H9 (cell line): ENCODE results near the gene ATG7. TPM values are rescaled to one million over a fixed set of nuclear protein-coding genes. Genes with fewer than 3 reads are reported as not detected.

Experiments
- DNase-seq: peaks from one replicate; pipeline ENCODE4 v3.0.0-alpha.2; 2017
- H2AFZ ChIP-seq: one replicate; pipeline ENCODE4 v1.6.1; 2013; ENCODE audit warnings: mild to moderate bottlenecking, low read length, control low read depth, moderate library complexity
- H2AK5ac ChIP-seq: 2 replicates; pipeline ENCODE4 v1.6.1; 2013; ENCODE audit warnings: low read length, control low read depth, mixed read lengths; ENCODE audit not compliant: insufficient read length
- H2BK120ac ChIP-seq: one replicate; pipeline ENCODE4 v1.6.1; 2013; ENCODE audit warnings: low read depth, mild to moderate bottlenecking, low read length, control low read depth, inconsistent platforms; ENCODE audit not compliant: poor library complexity, severe bottlenecking
- H2BK12ac ChIP-seq: 2 replicates; pipeline ENCODE4 v1.6.1; 2013; ENCODE audit warnings: low read length, control low read depth, mixed read lengths, low read depth; ENCODE audit not compliant: insufficient read length
- H2BK15ac ChIP-seq: 2 replicates; pipeline ENCODE4 v1.6.1; 2013; ENCODE audit warnings: low read depth, low read length, control low read depth
- H2BK20ac ChIP-seq: one replicate; pipeline ENCODE4 v1.6.1; 2013; ENCODE audit warnings: low read depth, mild to moderate bottlenecking, low read length, control low read depth, inconsistent platforms; ENCODE audit not compliant: poor library complexity, severe bottlenecking
- H2BK5ac ChIP-seq: 2 replicates; pipeline ENCODE4 v1.6.1; 2013; ENCODE audit warnings: low read length, control low read depth, mixed read lengths; ENCODE audit not compliant: insufficient read length
- H3K14ac ChIP-seq: 2 replicates; pipeline ENCODE4 v1.6.1; 2013; ENCODE audit warnings: low read length, control low read depth; ENCODE audit not compliant: insufficient read depth
- H3K18ac ChIP-seq: 2 replicates; pipeline ENCODE4 v1.6.1; 2013; ENCODE audit warnings: low read depth, mild to moderate bottlenecking, mixed read lengths, low read length, control low read depth; ENCODE audit not compliant: insufficient read length
- H3K23ac ChIP-seq: 2 replicates; pipeline ENCODE4 v1.6.1; 2013; ENCODE audit warnings: low read length, control low read depth, mixed read lengths, low read depth; ENCODE audit not compliant: insufficient read length
- H3K23me2 ChIP-seq: 2 replicates; pipeline ENCODE4 v1.6.1; 2013; ENCODE audit warnings: low read depth, mild to moderate bottlenecking, mixed read lengths, low read length, control low read depth; ENCODE audit not compliant: insufficient read length, poor library complexity, severe bottlenecking
- H3K27ac ChIP-seq: 2 replicates; pipeline ENCODE4 v1.5.1; 2013; ENCODE audit warnings: low read length, control low read depth, mixed read lengths, low read depth; ENCODE audit not compliant: insufficient read length
- H3K27me3 ChIP-seq: 2 replicates; pipeline ENCODE4 v1.6.1; 2013; ENCODE audit warnings: low read length, control low read depth, inconsistent platforms; ENCODE audit not compliant: insufficient read depth
- H3K4ac ChIP-seq: 2 replicates; pipeline ENCODE4 v1.6.1; 2013; ENCODE audit warnings: low read depth, mild to moderate bottlenecking, control low read depth, inconsistent platforms, low read length, moderate library complexity
- H3K4me1 ChIP-seq: 2 replicates; pipeline ENCODE4 v1.6.1; 2013; ENCODE audit warnings: low read length, control low read depth, inconsistent platforms; ENCODE audit not compliant: insufficient read depth
- H3K4me2 ChIP-seq: 2 replicates; pipeline ENCODE4 v1.6.1; 2013; ENCODE audit warnings: low read length, control low read depth, mixed read lengths; ENCODE audit not compliant: insufficient read length, insufficient read depth
- H3K56ac ChIP-seq: 2 replicates; pipeline ENCODE4 v1.6.1; 2013; ENCODE audit warnings: low read depth, mild to moderate bottlenecking, mixed read lengths, low read length, control low read depth; ENCODE audit not compliant: insufficient read length
- H3K79me1 ChIP-seq: 2 replicates; pipeline ENCODE4 v1.6.1; 2013; ENCODE audit warnings: low read depth, mild to moderate bottlenecking, moderate library complexity, low read length, control low read depth, inconsistent platforms; ENCODE audit not compliant: insufficient read depth, poor library complexity, severe bottlenecking
- H3K79me2 ChIP-seq: 2 replicates; pipeline ENCODE4 v1.6.1; 2013; ENCODE audit warnings: low read length, control low read depth, inconsistent platforms; ENCODE audit not compliant: insufficient read depth
- H3K9ac ChIP-seq: 2 replicates; pipeline ENCODE4 v1.6.1; 2013; ENCODE audit warnings: low read length, control low read depth, mixed read lengths; ENCODE audit not compliant: insufficient read length; ENCODE audit errors: extremely low read depth
- H3K9me3 ChIP-seq: one replicate; pipeline ENCODE4 v1.6.1; 2013; ENCODE audit warnings: low read depth, low read length, inconsistent platforms; ENCODE audit not compliant: control insufficient read depth
- H3T11ph ChIP-seq: one replicate; pipeline ENCODE4 v1.6.1; 2013; ENCODE audit warnings: mild to moderate bottlenecking, low read length, control low read depth, inconsistent platforms
- H4K20me1 ChIP-seq: one replicate; pipeline ENCODE4 v1.6.1; 2013; ENCODE audit not compliant: control insufficient read depth, insufficient read length, insufficient read depth
- H4K5ac ChIP-seq: 2 replicates; pipeline ENCODE4 v1.6.1; 2013; ENCODE audit warnings: low read depth, mild to moderate bottlenecking, mixed read lengths, low read length, control low read depth; ENCODE audit not compliant: insufficient read length
- H4K8ac ChIP-seq: replicated peaks from 2 replicates; pipeline ENCODE4 v1.6.1; 2013; ENCODE audit warnings: low read length, control low read depth, mixed read lengths, low read depth; ENCODE audit not compliant: insufficient read length
- H4K91ac ChIP-seq: 2 replicates; pipeline ENCODE4 v1.6.1; 2013; ENCODE audit warnings: low read depth, mild to moderate bottlenecking, moderate library complexity, mixed read lengths, low read length, control low read depth; ENCODE audit not compliant: insufficient read length
- H3K27ac Mint-ChIP-seq, 3 experiments: 2 replicates in 2 of 3; 3 replicates in 1 of 3; pipeline ENCODE4 v1.8.0; 2020 to 2021; ENCODE audit warnings: mixed read lengths in 3 of 3, mild to moderate bottlenecking in 1 of 3, moderate library complexity in 1 of 3
- H3K27me3 Mint-ChIP-seq: 2 replicates; pipeline ENCODE4 v1.8.0; 2021; ENCODE audit warnings: low read depth, mild to moderate bottlenecking, moderate library complexity, mixed read lengths
- H3K36me3 Mint-ChIP-seq, 3 experiments: 2 replicates in 2 of 3; 3 replicates in 1 of 3; pipeline ENCODE4 v1.8.0; 2020 to 2021; ENCODE audit warnings: low read depth in 3 of 3, mixed read lengths in 3 of 3; ENCODE audit not compliant: insufficient read depth in 1 of 3
- H3K4me1 Mint-ChIP-seq, 2 experiments: 2 replicates each; pipeline ENCODE4 v1.8.0; 2020; ENCODE audit warnings: mixed read lengths in 2 of 2
- H3K4me3 Mint-ChIP-seq, 2 experiments: 2 replicates in 1 of 2; 3 replicates in 1 of 2; pipeline ENCODE4 v1.8.0; 2020 to 2021; ENCODE audit warnings: mild to moderate bottlenecking in 2 of 2, mixed read lengths in 2 of 2, moderate library complexity in 1 of 2
- H3K9me3 Mint-ChIP-seq, 2 experiments: 2 replicates in 1 of 2; 3 replicates in 1 of 2; pipeline ENCODE4 v1.8.0; 2020; ENCODE audit warnings: mild to moderate bottlenecking in 2 of 2, mixed read lengths in 2 of 2, moderate library complexity in 1 of 2
- WGBS: extraction: QIAGEN DNeasy Blood & Tissue Kit; methylation state at CpG from one replicate; pipeline ENCODE4 v1.1.7; 2013; ENCODE audit warnings: missing lambda C conversion rate, low lambda C conversion rate, mixed read lengths; ENCODE audit not compliant: insufficient read length; ENCODE audit errors: extremely low coverage; 5-methylcytosine and 5-hydroxymethylcytosine counted together
- total RNA-seq: library from RNA; stranded (reverse); gene quantifications from 2 replicates; pipeline ENCODE4 v1.2.1, GENCODE V29; 2021
- TF ChIP-seq, protein P1 (sequence below): fragments of 200-600 bp; sonication (generic); conservative IDR thresholded peaks from 3 replicates; pipeline ENCODE4 v1.8.0; 2021; ENCODE audit warnings: antibody characterized with exemption, mild to moderate bottlenecking

Gene ATG7
- total RNA-seq, 1 experiment from 2014 or later, result 17.9 TPM

DNA sequence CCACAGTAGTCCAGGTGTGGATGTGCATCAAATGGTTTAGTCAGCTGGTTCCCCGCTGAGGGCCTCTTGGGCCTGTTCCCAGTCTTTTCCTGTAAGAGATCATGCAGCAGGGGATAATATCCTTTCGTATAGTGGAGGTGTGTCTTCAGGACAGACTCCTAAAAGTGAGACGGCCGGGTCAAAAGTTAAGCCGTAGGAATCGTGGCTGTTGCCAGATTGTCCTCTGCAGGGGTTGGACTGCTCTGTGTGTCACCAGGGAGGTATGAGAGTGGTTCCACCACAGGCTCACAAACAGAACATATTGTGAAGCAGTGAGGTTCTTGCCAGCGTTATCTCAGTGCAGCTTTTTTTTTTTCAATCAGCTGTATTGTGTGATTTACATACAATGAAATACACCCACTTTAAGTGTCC lies 276.5 kb downstream of the ATG7 start:
- H2BK120ac ChIP-seq, result no peak overlapping the region
- H3K14ac ChIP-seq, result no peak overlapping the region
- no peak overlapping the region for H2AK5ac ChIP-seq
- H3K56ac ChIP-seq, result no peak overlapping the region
- H3K27me3 ChIP-seq, result no peaks in the 10 kb centered on the region
- H3K9me3 Mint-ChIP-seq, result peaks cover 0 to 2% of the 10 kb centered on the region in 2 experiments; a peak in 3 of 5 replicates
- H3K4me1 Mint-ChIP-seq, result peaks cover 3 to 6% of the 10 kb centered on the region in 2 experiments; a peak in 3 of 4 replicates
- no peak overlapping the region for H3K23ac ChIP-seq
- no peak overlapping the region for H3K9ac ChIP-seq
- H4K5ac ChIP-seq, result no peak overlapping the region
- H2BK15ac ChIP-seq, result no peak overlapping the region
- H3K79me2 ChIP-seq, result no peaks in the 10 kb centered on the region
- H3K18ac ChIP-seq, result no peak overlapping the region
- peaks cover 2 to 24% (median 12%) of the 10 kb centered on the region in 3 experiments; a peak in 5 of 7 replicates for H3K36me3 Mint-ChIP-seq
- no peak overlapping the region for H2BK20ac ChIP-seq
- TF ChIP-seq, protein P1, sequence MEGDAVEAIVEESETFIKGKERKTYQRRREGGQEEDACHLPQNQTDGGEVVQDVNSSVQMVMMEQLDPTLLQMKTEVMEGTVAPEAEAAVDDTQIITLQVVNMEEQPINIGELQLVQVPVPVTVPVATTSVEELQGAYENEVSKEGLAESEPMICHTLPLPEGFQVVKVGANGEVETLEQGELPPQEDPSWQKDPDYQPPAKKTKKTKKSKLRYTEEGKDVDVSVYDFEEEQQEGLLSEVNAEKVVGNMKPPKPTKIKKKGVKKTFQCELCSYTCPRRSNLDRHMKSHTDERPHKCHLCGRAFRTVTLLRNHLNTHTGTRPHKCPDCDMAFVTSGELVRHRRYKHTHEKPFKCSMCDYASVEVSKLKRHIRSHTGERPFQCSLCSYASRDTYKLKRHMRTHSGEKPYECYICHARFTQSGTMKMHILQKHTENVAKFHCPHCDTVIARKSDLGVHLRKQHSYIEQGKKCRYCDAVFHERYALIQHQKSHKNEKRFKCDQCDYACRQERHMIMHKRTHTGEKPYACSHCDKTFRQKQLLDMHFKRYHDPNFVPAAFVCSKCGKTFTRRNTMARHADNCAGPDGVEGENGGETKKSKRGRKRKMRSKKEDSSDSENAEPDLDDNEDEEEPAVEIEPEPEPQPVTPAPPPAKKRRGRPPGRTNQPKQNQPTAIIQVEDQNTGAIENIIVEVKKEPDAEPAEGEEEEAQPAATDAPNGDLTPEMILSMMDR, result no peak
- H3K79me1 ChIP-seq, result no peaks in the 10 kb centered on the region
- DNase-seq, result no peak
- H2AFZ ChIP-seq, result no peak overlapping the region
- no peak overlapping the region for H2BK12ac ChIP-seq
- no peak overlapping the region for H3K27ac Mint-ChIP-seq
- H3T11ph ChIP-seq, result no peak overlapping the region
- H3K4ac ChIP-seq, result no peak overlapping the region
- no peaks in the 10 kb centered on the region for H4K20me1 ChIP-seq
- H3K27me3 Mint-ChIP-seq, result no peaks in the 10 kb centered on the region
- no peak overlapping the region for H3K4me3 Mint-ChIP-seq
- no peaks in the 10 kb centered on the region for H3K9me3 ChIP-seq
- H4K91ac ChIP-seq, result no peak overlapping the region
- H2BK5ac ChIP-seq, result no peak overlapping the region
- no peaks in the 10 kb centered on the region for H3K4me1 ChIP-seq
- no peak overlapping the region for H3K4me2 ChIP-seq
- H3K27ac ChIP-seq, result no peak overlapping the region
- H3K23me2 ChIP-seq, result no peaks in the 10 kb centered on the region
- WGBS, result no CpG with 5 or more reads among the region's 7 CpGs
- H4K8ac ChIP-seq, result no peak overlapping the region
